HL-60 (cell line): ENCODE data around the gene TRAPPC12.

Experiments used
- DNase-seq, 2 experiments: peaks; one replicate each; pipeline ENCODE4 v3.0.0-alpha.2; 2010 to 2020; ENCODE audit warnings: low read depth in 1 of 2, low spot score in 1 of 2
- H3K27ac ChIP-seq: fragments of 250-450 bp; sonication (Bioruptor Pico); replicated peaks from 2 replicates; pipeline ENCODE4 v1.5.1; 2020; ENCODE audit warnings: mild to moderate bottlenecking, moderate library complexity
- H3K27me3 ChIP-seq: fragments of 250-450 bp; sonication (Bioruptor Pico); 2 replicates; pipeline ENCODE4 v1.5.1; 2021; ENCODE audit warnings: mild to moderate bottlenecking, moderate library complexity; ENCODE audit not compliant: insufficient read depth, poor library complexity, severe bottlenecking
- H3K4me3 ChIP-seq: replicated peaks from 2 replicates; pipeline ENCODE4 v1.5.1; 2011; ENCODE audit warnings: mild to moderate bottlenecking, control low read depth, low read length; ENCODE audit not compliant: insufficient read depth
- CTCF ChIP-seq: IDR thresholded peaks from one replicate; pipeline ENCODE4 v1.5.1; 2011; ENCODE audit warnings: low read length, control low read depth, inconsistent platforms; ENCODE audit not compliant: insufficient read depth
- GABPA ChIP-seq: IDR thresholded peaks from 2 replicates; pipeline ENCODE4 v1.6.1; 2012; ENCODE audit warnings: low read depth
- POLR2AphosphoS5 ChIP-seq: IDR thresholded peaks from 2 replicates; pipeline ENCODE4 v1.6.1; 2012; ENCODE audit warnings: low read depth
- REST ChIP-seq: IDR thresholded peaks from 2 replicates; pipeline ENCODE4 v1.6.1; 2012; ENCODE audit warnings: low read depth; ENCODE audit not compliant: insufficient replicate concordance
- SPI1 ChIP-seq: IDR thresholded peaks from 2 replicates; pipeline ENCODE4 v1.6.1; 2012; ENCODE audit warnings: low read depth, mild to moderate bottlenecking, borderline replicate concordance

The TRAPPC12 gene

DNA sequence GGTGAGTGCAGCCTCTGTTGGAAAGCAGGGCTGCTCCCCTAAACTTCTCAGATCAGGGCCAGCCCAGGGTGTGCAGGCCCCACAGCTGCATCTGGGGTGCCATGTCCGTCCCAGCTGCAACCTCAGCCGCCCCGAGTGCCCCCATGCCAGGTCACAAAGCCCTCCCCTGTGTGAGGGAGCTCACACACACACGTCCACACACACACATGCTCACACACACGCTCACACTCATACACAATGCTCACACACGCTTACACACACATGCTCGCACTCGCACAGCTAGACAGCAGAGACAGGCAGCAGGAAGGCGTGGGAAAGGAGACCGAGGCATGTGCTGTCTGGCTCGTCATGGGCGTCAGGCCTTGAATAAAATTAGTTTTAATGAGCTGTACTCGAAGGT is 84.5 kb downstream of the TRAPPC12 start:
- Histone ChIP-seq H3K27me3 (no peaks in the 10 kb centered on the region), H3K27ac (no peak overlapping the region), H3K4me3 (no peak overlapping the region)
- TF ChIP-seq SPI1 (no peak), POLR2AphosphoS5 (no peak), CTCF (no peak), REST (no peak), GABPA (no peak)
- DNase-seq = no peak

DNA sequence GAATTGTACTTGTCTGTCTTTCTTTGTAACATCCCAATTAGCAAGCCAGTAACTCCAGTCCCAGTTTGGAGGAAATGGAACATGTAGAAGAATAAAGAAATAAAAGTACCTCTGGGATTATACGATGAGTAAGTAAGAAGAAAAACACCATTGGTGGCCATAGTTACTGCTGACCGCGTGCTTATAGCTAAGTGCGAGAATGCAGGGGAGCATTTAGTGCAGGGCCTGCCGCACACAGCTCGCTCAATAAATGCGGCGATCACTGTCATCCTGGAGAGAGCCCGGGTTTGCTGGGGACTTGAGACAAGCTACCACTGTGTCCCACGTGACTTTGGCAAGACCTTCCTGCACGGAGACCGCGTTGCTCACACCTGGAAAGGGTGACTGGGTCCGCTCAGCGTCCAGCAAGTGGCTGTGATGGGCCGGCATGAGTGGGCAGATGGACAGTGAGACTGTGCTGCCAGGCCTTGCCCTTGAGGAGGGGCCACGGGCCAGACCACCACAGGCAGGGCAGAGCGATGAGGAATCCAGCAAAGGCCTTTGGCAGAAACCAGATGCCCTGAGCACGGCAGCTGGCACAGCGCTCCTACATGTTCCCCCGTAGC is 85.0 kb downstream of the TRAPPC12 start:
- Histone ChIP-seq H3K27ac (no peak overlapping the region), H3K4me3 (no peak overlapping the region), H3K27me3 (no peaks in the 10 kb centered on the region)
- no peak for DNase-seq
- no peak for TF ChIP-seq CTCF
- TF ChIP-seq GABPA = no peak
- TF ChIP-seq REST = no peak

GRCh38 chr2:3465328-3465727 is 85.8 kb downstream of the TRAPPC12 start:
- DNase-seq = no peak
- Histone ChIP-seq H3K4me3 (no peak overlapping the region), H3K27me3 (no peaks in the 10 kb centered on the region), H3K27ac (no peak overlapping the region)
- TF ChIP-seq SPI1 (no peak), CTCF (no peak), GABPA (no peak), REST (no peak), POLR2AphosphoS5 (no peak)
